Bone marrow (tissue), 2 donors: ENCODE results near the gene FAM200B.

Experiments
- DNase-seq, 2 donors: peaks; one replicate each; lab custom pipeline; 2025; lab: John Stamatoyannopoulos, UW

FAM200B gene

GRCh38 chr4:15737255-15737654 is 55.6 kb downstream of the FAM200B start:
- DNase-seq = no peak

GRCh38 chr4:15738877-15739276 is 57.2 kb downstream of the FAM200B start:
- no peak for DNase-seq
